H9 (cell line): Measurements from ENCODE around the gene ATXN7L3. TPM values are rescaled to one million over a fixed set of nuclear protein-coding genes. Genes with fewer than 3 reads are reported as not detected.

ENCODE experiments used
- DNase-seq: peaks from one replicate; pipeline ENCODE4 v3.0.0-alpha.2; 2017
- H2AFZ ChIP-seq: one replicate; pipeline ENCODE4 v1.6.1; 2013; ENCODE audit warnings: mild to moderate bottlenecking, low read length, control low read depth, moderate library complexity
- H2AK5ac ChIP-seq: 2 replicates; pipeline ENCODE4 v1.6.1; 2013; ENCODE audit warnings: low read length, control low read depth, mixed read lengths; ENCODE audit not compliant: insufficient read length
- H2BK120ac ChIP-seq: one replicate; pipeline ENCODE4 v1.6.1; 2013; ENCODE audit warnings: low read depth, mild to moderate bottlenecking, low read length, control low read depth, inconsistent platforms; ENCODE audit not compliant: poor library complexity, severe bottlenecking
- H2BK12ac ChIP-seq: 2 replicates; pipeline ENCODE4 v1.6.1; 2013; ENCODE audit warnings: low read length, control low read depth, mixed read lengths, low read depth; ENCODE audit not compliant: insufficient read length
- H2BK15ac ChIP-seq: 2 replicates; pipeline ENCODE4 v1.6.1; 2013; ENCODE audit warnings: low read depth, low read length, control low read depth
- H2BK20ac ChIP-seq: one replicate; pipeline ENCODE4 v1.6.1; 2013; ENCODE audit warnings: low read depth, mild to moderate bottlenecking, low read length, control low read depth, inconsistent platforms; ENCODE audit not compliant: poor library complexity, severe bottlenecking
- H2BK5ac ChIP-seq: 2 replicates; pipeline ENCODE4 v1.6.1; 2013; ENCODE audit warnings: low read length, control low read depth, mixed read lengths; ENCODE audit not compliant: insufficient read length
- H3K14ac ChIP-seq: 2 replicates; pipeline ENCODE4 v1.6.1; 2013; ENCODE audit warnings: low read length, control low read depth; ENCODE audit not compliant: insufficient read depth
- H3K18ac ChIP-seq: 2 replicates; pipeline ENCODE4 v1.6.1; 2013; ENCODE audit warnings: low read depth, mild to moderate bottlenecking, mixed read lengths, low read length, control low read depth; ENCODE audit not compliant: insufficient read length
- H3K23ac ChIP-seq: 2 replicates; pipeline ENCODE4 v1.6.1; 2013; ENCODE audit warnings: low read length, control low read depth, mixed read lengths, low read depth; ENCODE audit not compliant: insufficient read length
- H3K23me2 ChIP-seq: 2 replicates; pipeline ENCODE4 v1.6.1; 2013; ENCODE audit warnings: low read depth, mild to moderate bottlenecking, mixed read lengths, low read length, control low read depth; ENCODE audit not compliant: insufficient read length, poor library complexity, severe bottlenecking
- H3K27ac ChIP-seq: 2 replicates; pipeline ENCODE4 v1.5.1; 2013; ENCODE audit warnings: low read length, control low read depth, mixed read lengths, low read depth; ENCODE audit not compliant: insufficient read length
- H3K27me3 ChIP-seq: 2 replicates; pipeline ENCODE4 v1.6.1; 2013; ENCODE audit warnings: low read length, control low read depth, inconsistent platforms; ENCODE audit not compliant: insufficient read depth
- H3K4ac ChIP-seq: 2 replicates; pipeline ENCODE4 v1.6.1; 2013; ENCODE audit warnings: low read depth, mild to moderate bottlenecking, control low read depth, inconsistent platforms, low read length, moderate library complexity
- H3K4me1 ChIP-seq: 2 replicates; pipeline ENCODE4 v1.6.1; 2013; ENCODE audit warnings: low read length, control low read depth, inconsistent platforms; ENCODE audit not compliant: insufficient read depth
- H3K4me2 ChIP-seq: 2 replicates; pipeline ENCODE4 v1.6.1; 2013; ENCODE audit warnings: low read length, control low read depth, mixed read lengths; ENCODE audit not compliant: insufficient read length, insufficient read depth
- H3K56ac ChIP-seq: 2 replicates; pipeline ENCODE4 v1.6.1; 2013; ENCODE audit warnings: low read depth, mild to moderate bottlenecking, mixed read lengths, low read length, control low read depth; ENCODE audit not compliant: insufficient read length
- H3K79me1 ChIP-seq: 2 replicates; pipeline ENCODE4 v1.6.1; 2013; ENCODE audit warnings: low read depth, mild to moderate bottlenecking, moderate library complexity, low read length, control low read depth, inconsistent platforms; ENCODE audit not compliant: insufficient read depth, poor library complexity, severe bottlenecking
- H3K79me2 ChIP-seq: 2 replicates; pipeline ENCODE4 v1.6.1; 2013; ENCODE audit warnings: low read length, control low read depth, inconsistent platforms; ENCODE audit not compliant: insufficient read depth
- H3K9ac ChIP-seq: 2 replicates; pipeline ENCODE4 v1.6.1; 2013; ENCODE audit warnings: low read length, control low read depth, mixed read lengths; ENCODE audit not compliant: insufficient read length; ENCODE audit errors: extremely low read depth
- H3K9me3 ChIP-seq: one replicate; pipeline ENCODE4 v1.6.1; 2013; ENCODE audit warnings: low read depth, low read length, inconsistent platforms; ENCODE audit not compliant: control insufficient read depth
- H3T11ph ChIP-seq: one replicate; pipeline ENCODE4 v1.6.1; 2013; ENCODE audit warnings: mild to moderate bottlenecking, low read length, control low read depth, inconsistent platforms
- H4K20me1 ChIP-seq: one replicate; pipeline ENCODE4 v1.6.1; 2013; ENCODE audit not compliant: control insufficient read depth, insufficient read length, insufficient read depth
- H4K5ac ChIP-seq: 2 replicates; pipeline ENCODE4 v1.6.1; 2013; ENCODE audit warnings: low read depth, mild to moderate bottlenecking, mixed read lengths, low read length, control low read depth; ENCODE audit not compliant: insufficient read length
- H4K8ac ChIP-seq: replicated peaks from 2 replicates; pipeline ENCODE4 v1.6.1; 2013; ENCODE audit warnings: low read length, control low read depth, mixed read lengths, low read depth; ENCODE audit not compliant: insufficient read length
- H4K91ac ChIP-seq: 2 replicates; pipeline ENCODE4 v1.6.1; 2013; ENCODE audit warnings: low read depth, mild to moderate bottlenecking, moderate library complexity, mixed read lengths, low read length, control low read depth; ENCODE audit not compliant: insufficient read length
- H3K27ac Mint-ChIP-seq, 3 experiments: 2 replicates in 2 of 3; 3 replicates in 1 of 3; pipeline ENCODE4 v1.8.0; 2020 to 2021; ENCODE audit warnings: mixed read lengths in 3 of 3, mild to moderate bottlenecking in 1 of 3, moderate library complexity in 1 of 3
- H3K27me3 Mint-ChIP-seq: 2 replicates; pipeline ENCODE4 v1.8.0; 2021; ENCODE audit warnings: low read depth, mild to moderate bottlenecking, moderate library complexity, mixed read lengths
- H3K36me3 Mint-ChIP-seq, 3 experiments: 2 replicates in 2 of 3; 3 replicates in 1 of 3; pipeline ENCODE4 v1.8.0; 2020 to 2021; ENCODE audit warnings: low read depth in 3 of 3, mixed read lengths in 3 of 3; ENCODE audit not compliant: insufficient read depth in 1 of 3
- H3K4me1 Mint-ChIP-seq, 2 experiments: 2 replicates each; pipeline ENCODE4 v1.8.0; 2020; ENCODE audit warnings: mixed read lengths in 2 of 2
- H3K4me3 Mint-ChIP-seq, 2 experiments: 2 replicates in 1 of 2; 3 replicates in 1 of 2; pipeline ENCODE4 v1.8.0; 2020 to 2021; ENCODE audit warnings: mild to moderate bottlenecking in 2 of 2, mixed read lengths in 2 of 2, moderate library complexity in 1 of 2
- H3K9me3 Mint-ChIP-seq, 2 experiments: 2 replicates in 1 of 2; 3 replicates in 1 of 2; pipeline ENCODE4 v1.8.0; 2020; ENCODE audit warnings: mild to moderate bottlenecking in 2 of 2, mixed read lengths in 2 of 2, moderate library complexity in 1 of 2
- CTCF ChIP-seq: fragments of 200-600 bp; sonication (generic); conservative IDR thresholded peaks from 3 replicates; pipeline ENCODE4 v1.8.0; 2021; ENCODE audit warnings: antibody characterized with exemption, mild to moderate bottlenecking
- WGBS: extraction: QIAGEN DNeasy Blood & Tissue Kit; methylation state at CpG from one replicate; pipeline ENCODE4 v1.1.7; 2013; ENCODE audit warnings: missing lambda C conversion rate, low lambda C conversion rate, mixed read lengths; ENCODE audit not compliant: insufficient read length; ENCODE audit errors: extremely low coverage; 5-methylcytosine and 5-hydroxymethylcytosine counted together
- total RNA-seq: library from RNA; stranded (reverse); gene quantifications from 2 replicates; pipeline ENCODE4 v1.2.1, GENCODE V29; 2021

The ATXN7L3 gene
- total RNA-seq, 1 experiment from 2014 or later = 125 TPM

DNA sequence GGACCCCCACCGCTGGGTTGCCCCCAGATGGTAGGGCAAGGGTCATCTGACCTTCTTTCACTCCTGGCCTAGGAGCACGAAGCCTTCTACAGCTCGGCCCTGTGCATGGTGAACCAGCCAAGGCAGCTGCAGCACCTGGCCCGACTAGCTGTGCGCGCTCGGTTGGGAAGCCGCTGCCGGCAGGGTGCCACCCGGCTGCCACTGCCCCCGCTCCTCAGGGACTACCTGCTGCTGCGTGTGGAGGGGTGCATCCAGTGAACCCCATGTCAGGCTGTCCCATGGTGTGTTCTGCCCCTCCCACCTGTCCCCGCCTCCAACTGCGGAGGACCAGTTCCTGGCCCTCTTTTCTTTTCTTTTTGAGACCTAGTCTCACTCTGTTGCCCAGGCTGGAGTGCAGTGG, 21.6 kb downstream of the ATXN7L3 start:
- Mint-ChIP-seq H3K9me3 (peaks cover 4 to 8% of the 10 kb centered on the region in 2 experiments), H3K36me3 (peaks cover 36 to 46% (median 44%) of the 10 kb centered on the region in 3 experiments), H3K27me3 (no peaks in the 10 kb centered on the region), H3K4me3 (no peak overlapping the region), H3K27ac (no peak overlapping the region; a peak in 1 of 7 replicates), H3K4me1 (no peaks in the 10 kb centered on the region)
- no peak overlapping the region for H3K4ac ChIP-seq
- no peak overlapping the region for H2AK5ac ChIP-seq
- no peak overlapping the region for H2BK20ac ChIP-seq
- H3K14ac ChIP-seq = no peak overlapping the region
- no peak overlapping the region for H3K4me2 ChIP-seq
- H3K79me1 ChIP-seq = no peaks in the 10 kb centered on the region
- H3K9me3 ChIP-seq = peaks cover 6% of the 10 kb centered on the region
- H4K20me1 ChIP-seq = no peaks in the 10 kb centered on the region
- H2BK15ac ChIP-seq = no peak overlapping the region
- no CpG with 5 or more reads among the region's 14 CpGs for WGBS
- H4K91ac ChIP-seq = no peak overlapping the region
- no peak overlapping the region for H3K56ac ChIP-seq
- no peaks in the 10 kb centered on the region for H3K23me2 ChIP-seq
- H3K27ac ChIP-seq = no peak overlapping the region
- H3K4me1 ChIP-seq = no peaks in the 10 kb centered on the region
- H4K8ac ChIP-seq = no peak overlapping the region
- no peak overlapping the region for H2BK120ac ChIP-seq
- no peaks in the 10 kb centered on the region for H3K27me3 ChIP-seq
- H3K9ac ChIP-seq = no peak overlapping the region
- no peak overlapping the region for H2BK5ac ChIP-seq
- H3T11ph ChIP-seq = no peak overlapping the region
- H4K5ac ChIP-seq = no peak overlapping the region
- TF ChIP-seq CTCF = no peak
- DNase-seq = no peak
- H3K79me2 ChIP-seq = no peaks in the 10 kb centered on the region
- H3K18ac ChIP-seq = no peak overlapping the region
- H2BK12ac ChIP-seq = no peak overlapping the region
- H3K23ac ChIP-seq = no peak overlapping the region
- no peak overlapping the region for H2AFZ ChIP-seq
